GM12873 (cell line): ENCODE results near the gene FABP6.
A peak's percentile ranks its signal among the peaks of the same experiment; 100 is the strongest.

ENCODE experiments used
- TF ChIP-seq, protein P1 (sequence below): IDR thresholded peaks from 2 replicates; pipeline ENCODE4 v1.5.1; 2012; ENCODE audit warnings: low read depth, mild to moderate bottlenecking, moderate library complexity, low read length, control low read depth; ENCODE audit not compliant: insufficient read depth; ENCODE audit errors: missing control alignments

FABP6 gene

GRCh38 chr5:160188141-160189015 lies 40.9 kb upstream of the FABP6 start:
- TF ChIP-seq, protein P1, sequence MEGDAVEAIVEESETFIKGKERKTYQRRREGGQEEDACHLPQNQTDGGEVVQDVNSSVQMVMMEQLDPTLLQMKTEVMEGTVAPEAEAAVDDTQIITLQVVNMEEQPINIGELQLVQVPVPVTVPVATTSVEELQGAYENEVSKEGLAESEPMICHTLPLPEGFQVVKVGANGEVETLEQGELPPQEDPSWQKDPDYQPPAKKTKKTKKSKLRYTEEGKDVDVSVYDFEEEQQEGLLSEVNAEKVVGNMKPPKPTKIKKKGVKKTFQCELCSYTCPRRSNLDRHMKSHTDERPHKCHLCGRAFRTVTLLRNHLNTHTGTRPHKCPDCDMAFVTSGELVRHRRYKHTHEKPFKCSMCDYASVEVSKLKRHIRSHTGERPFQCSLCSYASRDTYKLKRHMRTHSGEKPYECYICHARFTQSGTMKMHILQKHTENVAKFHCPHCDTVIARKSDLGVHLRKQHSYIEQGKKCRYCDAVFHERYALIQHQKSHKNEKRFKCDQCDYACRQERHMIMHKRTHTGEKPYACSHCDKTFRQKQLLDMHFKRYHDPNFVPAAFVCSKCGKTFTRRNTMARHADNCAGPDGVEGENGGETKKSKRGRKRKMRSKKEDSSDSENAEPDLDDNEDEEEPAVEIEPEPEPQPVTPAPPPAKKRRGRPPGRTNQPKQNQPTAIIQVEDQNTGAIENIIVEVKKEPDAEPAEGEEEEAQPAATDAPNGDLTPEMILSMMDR: no peak

DNA sequence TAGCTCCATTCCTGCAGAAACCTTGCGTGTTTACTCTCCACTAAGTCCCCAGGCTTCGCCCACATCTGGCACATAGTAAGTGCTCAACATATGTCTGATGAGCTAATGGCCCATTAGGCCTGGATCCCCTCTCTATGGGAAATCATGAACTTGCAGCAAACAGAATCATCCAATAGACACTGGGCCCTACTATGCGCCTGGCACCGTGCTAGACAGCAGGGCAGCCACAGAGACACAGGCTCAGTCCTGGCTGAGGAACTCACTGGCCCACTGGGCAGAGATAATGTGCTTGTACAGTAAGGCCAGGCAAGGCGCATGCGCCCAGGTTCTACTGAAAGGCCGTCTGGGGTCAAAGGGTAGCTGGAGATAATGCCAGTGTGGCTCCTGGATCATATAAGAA lies 36.9 kb upstream of the FABP6 start:
- TF ChIP-seq, protein P1: no peak

DNA sequence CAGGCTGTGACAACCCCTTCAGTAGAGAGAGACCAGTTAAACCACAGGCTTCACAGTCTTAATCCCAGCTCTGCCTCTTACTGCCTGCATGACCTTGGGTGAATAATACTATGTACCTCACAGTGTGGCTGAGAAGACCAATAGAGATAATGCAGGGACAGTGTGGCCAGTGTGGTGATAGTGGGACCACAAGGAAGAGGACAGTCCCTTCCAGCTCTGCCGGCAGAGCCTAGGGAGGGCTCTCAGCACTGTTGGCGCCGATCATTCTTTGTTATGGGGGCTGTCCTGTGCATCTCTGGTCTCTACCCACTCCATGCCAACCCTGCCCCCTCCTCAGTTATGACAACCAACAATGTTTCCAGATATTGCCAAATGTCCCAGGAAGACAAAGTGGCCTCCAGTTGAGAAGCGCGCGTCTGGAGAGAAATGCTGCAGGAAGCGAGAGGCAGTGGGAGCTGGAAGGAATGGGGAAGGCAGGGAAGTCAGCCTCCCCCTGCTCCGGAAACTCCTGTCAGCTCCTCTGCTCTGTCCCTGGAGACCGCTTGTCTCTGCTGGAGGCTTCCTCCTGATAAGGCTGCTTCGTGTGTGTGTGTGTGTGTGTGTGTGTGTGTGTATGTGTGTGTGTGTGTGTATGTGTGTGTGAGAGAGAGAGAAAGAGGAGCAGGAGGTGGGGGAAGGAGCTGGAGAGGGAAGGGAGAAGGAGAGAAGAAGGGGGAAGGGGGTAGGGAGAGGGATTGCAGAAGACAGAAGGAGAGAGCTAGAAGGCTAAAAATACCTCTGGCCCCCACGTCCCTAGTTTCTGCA lies 31.8 kb upstream of the FABP6 start:
- TF ChIP-seq, protein P1: no peak

DNA sequence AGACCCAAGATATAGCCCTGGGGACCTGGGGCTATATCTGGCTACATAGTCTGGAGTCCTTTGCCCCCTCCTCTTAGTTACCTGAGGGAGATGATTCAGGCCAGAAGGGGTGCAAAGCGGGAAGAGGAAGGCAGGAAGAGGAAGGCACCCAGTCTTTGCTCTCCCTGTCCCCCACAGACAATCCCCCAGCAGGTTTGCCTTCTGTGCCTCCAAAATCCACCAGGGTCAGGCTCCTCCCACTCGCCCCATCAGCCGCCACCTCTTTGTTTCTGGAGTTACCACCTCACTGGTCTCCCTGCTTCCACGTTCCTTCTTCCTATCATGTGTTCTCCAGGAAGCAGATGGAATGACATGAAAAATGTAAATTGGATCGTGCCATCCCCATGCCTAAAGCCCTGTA lies 31.2 kb upstream of the FABP6 start:
- TF ChIP-seq, protein P1: no peak

GRCh38 chr5:160198841-160199409 lies 30.4 kb upstream of the FABP6 start:
- TF ChIP-seq, protein P1: no peak

DNA sequence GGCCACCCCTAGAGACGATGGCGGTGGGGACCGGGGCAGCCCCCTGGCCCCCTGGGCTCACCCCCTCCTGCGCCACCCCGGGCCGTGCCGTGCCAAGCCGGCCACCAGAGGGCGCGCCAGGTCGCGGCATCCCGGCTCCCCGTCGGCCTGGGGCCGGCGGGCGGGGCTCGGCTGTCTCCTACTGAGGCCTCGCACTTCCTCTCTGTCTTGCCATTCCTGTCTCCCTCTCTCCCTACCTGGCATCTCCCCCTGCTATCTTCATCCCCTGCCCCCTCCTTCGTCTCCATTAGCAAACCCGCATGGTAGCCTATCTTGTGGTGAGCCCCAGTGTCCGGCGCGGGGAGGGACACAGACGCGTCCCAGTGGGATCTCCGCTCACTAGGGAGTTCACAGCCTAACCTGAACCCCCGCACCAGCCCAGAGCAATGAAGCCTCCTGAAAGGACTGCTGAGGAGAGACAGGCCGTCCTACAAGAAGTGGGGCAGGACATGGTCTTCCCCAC lies 29.8 kb upstream of the FABP6 start:
- TF ChIP-seq, protein P1: peak; percentile 80

GRCh38 chr5:160207061-160207460 lies 22.2 kb upstream of the FABP6 start:
- TF ChIP-seq, protein P1: no peak
